Panc1 (cell line): ENCODE results near the gene RSPRY1. TPM values are rescaled to one million over a fixed set of nuclear protein-coding genes. Genes with fewer than 3 reads are reported as not detected.

Experiments
- ATAC-seq: fragments of 200-7000 bp; cut with Tn5 transposase; 2 replicates; pipeline ENCODE4 v1.9.1; 2020; ENCODE audit warnings: mild to moderate bottlenecking, moderate library complexity
- BruUV-seq: library from RNA; stranded (reverse); fragments of 400-500 nt; replicated peaks from 2 replicates; lab custom pipeline; 2021; lab: Mats Ljungman, UMichigan
- CTCF ChIA-PET: fragments of 300-600 bp; sonication (Branson Sonifier 250); formaldehyde crosslinking; loops from one replicate; lab custom pipeline; 2022; ENCODE audit warnings: antibody characterized with exemption; lab: Charles Lee
- POLR2A ChIA-PET: fragments of 300-600 bp; sonication (Branson Sonifier 250); formaldehyde crosslinking; loops from one replicate; lab custom pipeline; 2022; ENCODE audit warnings: antibody characterized with exemption; lab: Charles Lee
- DNase-seq: peaks from one replicate; pipeline ENCODE4 v3.0.0-alpha.2; 2010; ENCODE audit warnings: low read depth, low spot score
- H3K27ac ChIP-seq: 2 replicates; pipeline ENCODE4 v1.5.1; 2011; ENCODE audit warnings: mild to moderate bottlenecking, low read length, inconsistent platforms
- H3K27me3 ChIP-seq: fragments of 200-500 bp; sonication (Bioruptor generic); 2 replicates; pipeline ENCODE4 v1.6.0; 2014; ENCODE audit warnings: low read length, inconsistent platforms; ENCODE audit not compliant: control insufficient read depth, insufficient read depth
- H3K36me3 ChIP-seq: fragments of 200-500 bp; sonication (Bioruptor generic); 2 replicates; pipeline ENCODE4 v1.5.1; 2014; ENCODE audit warnings: inconsistent platforms, mild to moderate bottlenecking, low read length, moderate library complexity; ENCODE audit not compliant: control insufficient read depth, insufficient read depth
- H3K4me1 ChIP-seq: 2 replicates; pipeline ENCODE4 v1.5.1; 2011; ENCODE audit warnings: inconsistent platforms, mild to moderate bottlenecking, low read length, moderate library complexity; ENCODE audit not compliant: control insufficient read depth, insufficient read depth
- H3K4me3 ChIP-seq, 2 experiments: 2 replicates each; pipeline ENCODE4 v1.5.1; 2011 to 2012; ENCODE audit warnings: low read depth in 2 of 2, low read length in 2 of 2, mild to moderate bottlenecking in 2 of 2, inconsistent platforms in 1 of 2, moderate library complexity in 1 of 2
- H3K9me3 ChIP-seq: fragments of 200-500 bp; sonication (Bioruptor generic); 2 replicates; pipeline ENCODE4 v1.5.1; 2014; ENCODE audit warnings: low read depth, mild to moderate bottlenecking, inconsistent platforms, low read length, moderate library complexity; ENCODE audit not compliant: control insufficient read depth, insufficient read depth
- POLR2AphosphoS5 ChIP-seq: IDR thresholded peaks from 2 replicates; pipeline ENCODE4 v1.6.1; 2012; ENCODE audit warnings: mild to moderate bottlenecking, low read depth, low read length, moderate library complexity
- SIN3A ChIP-seq: IDR thresholded peaks from 2 replicates; pipeline ENCODE4 v1.6.1; 2012; ENCODE audit warnings: low read depth, mild to moderate bottlenecking, low read length, moderate library complexity, borderline replicate concordance; ENCODE audit not compliant: insufficient read depth
- TCF7L2 ChIP-seq: IDR thresholded peaks from 2 replicates; pipeline ENCODE4 v1.6.1; 2011; ENCODE audit warnings: mild to moderate bottlenecking, low read depth, low read length, inconsistent platforms
- in situ Hi-C: cut with HindIII; loops from 2 replicates; pipeline ENCODE4 v1.10.0; 2016; ENCODE audit warnings: low sequenced_read_pairs, low pct_unique_long_range_greater_than_20kb
- intact Hi-C: fragments of 100-400 bp; cut with micrococcal nuclease; formaldehyde crosslinking; loops from one replicate; pipeline ENCODE4 v1.10.0; 2022; ENCODE audit not compliant: unreplicated experiment
- total RNA-seq: library from RNA; stranded (reverse); gene quantifications from one replicate; pipeline ENCODE4 v1.2.1, GENCODE V29; 2021; ENCODE audit not compliant: unreplicated experiment
- TF ChIP-seq, protein P1 (sequence below), 2 experiments: IDR thresholded peaks; 2 replicates each; pipeline ENCODE4 v1.6.1; 2011 to 2012; ENCODE audit warnings: low read depth in 2 of 2, control low read depth in 1 of 2, low read length in 1 of 2, mild to moderate bottlenecking in 1 of 2, moderate library complexity in 1 of 2; ENCODE audit not compliant: insufficient read depth in 1 of 2
- TF ChIP-seq, protein P2 (sequence below): fragments of 450-650 bp; IDR thresholded peaks from 2 replicates; pipeline ENCODE4 v1.5.1; 2017; ENCODE audit warnings: mild to moderate bottlenecking

The RSPRY1 gene
- total RNA-seq, 1 experiment from 2014 or later: 29.4 TPM

DNA sequence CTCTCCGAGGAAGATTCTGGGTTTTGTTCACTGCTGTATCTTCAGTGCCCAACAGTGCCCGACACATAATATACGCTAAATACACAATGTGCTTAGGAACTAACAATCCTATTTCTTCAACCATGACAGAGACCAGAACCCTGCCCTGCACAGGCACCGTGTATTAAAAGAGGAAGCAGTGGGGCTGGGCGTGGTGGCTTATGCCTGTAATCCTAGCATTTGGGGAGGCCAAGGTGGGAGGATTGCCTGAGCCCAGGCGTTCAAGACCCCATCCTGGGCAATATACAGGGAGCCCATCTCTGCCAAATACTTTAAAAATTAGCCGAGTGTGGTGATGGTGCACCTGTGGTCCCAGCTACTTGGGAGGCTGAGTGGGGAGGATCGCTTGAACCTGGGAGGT, 78.3 kb downstream of the RSPRY1 start:
- POLR2A ChIA-PET: no interaction called here

DNA sequence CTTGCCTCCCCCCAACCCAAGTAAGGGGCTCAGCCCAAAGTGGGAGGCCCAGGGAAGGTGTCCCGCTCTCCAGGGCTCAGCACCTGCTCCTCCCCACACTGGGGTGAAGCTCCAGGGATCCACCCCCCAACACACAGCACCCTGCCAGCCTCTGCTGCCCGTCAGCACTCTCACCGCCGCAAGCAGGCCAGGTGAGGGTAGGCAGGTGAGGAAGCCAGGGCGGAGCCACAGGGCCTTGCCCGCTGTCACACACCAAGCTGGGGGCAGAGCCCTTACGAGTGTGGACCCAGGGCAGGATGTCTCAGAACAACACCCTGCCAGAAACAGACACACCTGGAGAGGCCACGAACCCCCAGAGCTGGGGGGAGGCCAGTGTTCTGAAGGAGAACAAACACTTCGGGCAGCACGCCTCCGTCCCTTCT, 78.8 kb downstream of the RSPRY1 start:
- DNase-seq: no peak
- POLR2A ChIA-PET: no interaction called here
- BruUV-seq: no TSS peak
- Histone ChIP-seq H3K27me3 (no peaks in the 10 kb centered on the region), H3K4me3 (no peak overlapping the region), H3K4me1 (peaks cover 6% of the 10 kb centered on the region), H3K9me3 (no peaks in the 10 kb centered on the region), H3K36me3 (no peaks in the 10 kb centered on the region), H3K27ac (no peak overlapping the region)
- in situ Hi-C loops (no loop called here), intact Hi-C loops (no loop called here)
- TF ChIP-seq POLR2AphosphoS5 (no peak), TCF7L2 (no peak), SIN3A (no peak)
- TF ChIP-seq, protein P1, sequence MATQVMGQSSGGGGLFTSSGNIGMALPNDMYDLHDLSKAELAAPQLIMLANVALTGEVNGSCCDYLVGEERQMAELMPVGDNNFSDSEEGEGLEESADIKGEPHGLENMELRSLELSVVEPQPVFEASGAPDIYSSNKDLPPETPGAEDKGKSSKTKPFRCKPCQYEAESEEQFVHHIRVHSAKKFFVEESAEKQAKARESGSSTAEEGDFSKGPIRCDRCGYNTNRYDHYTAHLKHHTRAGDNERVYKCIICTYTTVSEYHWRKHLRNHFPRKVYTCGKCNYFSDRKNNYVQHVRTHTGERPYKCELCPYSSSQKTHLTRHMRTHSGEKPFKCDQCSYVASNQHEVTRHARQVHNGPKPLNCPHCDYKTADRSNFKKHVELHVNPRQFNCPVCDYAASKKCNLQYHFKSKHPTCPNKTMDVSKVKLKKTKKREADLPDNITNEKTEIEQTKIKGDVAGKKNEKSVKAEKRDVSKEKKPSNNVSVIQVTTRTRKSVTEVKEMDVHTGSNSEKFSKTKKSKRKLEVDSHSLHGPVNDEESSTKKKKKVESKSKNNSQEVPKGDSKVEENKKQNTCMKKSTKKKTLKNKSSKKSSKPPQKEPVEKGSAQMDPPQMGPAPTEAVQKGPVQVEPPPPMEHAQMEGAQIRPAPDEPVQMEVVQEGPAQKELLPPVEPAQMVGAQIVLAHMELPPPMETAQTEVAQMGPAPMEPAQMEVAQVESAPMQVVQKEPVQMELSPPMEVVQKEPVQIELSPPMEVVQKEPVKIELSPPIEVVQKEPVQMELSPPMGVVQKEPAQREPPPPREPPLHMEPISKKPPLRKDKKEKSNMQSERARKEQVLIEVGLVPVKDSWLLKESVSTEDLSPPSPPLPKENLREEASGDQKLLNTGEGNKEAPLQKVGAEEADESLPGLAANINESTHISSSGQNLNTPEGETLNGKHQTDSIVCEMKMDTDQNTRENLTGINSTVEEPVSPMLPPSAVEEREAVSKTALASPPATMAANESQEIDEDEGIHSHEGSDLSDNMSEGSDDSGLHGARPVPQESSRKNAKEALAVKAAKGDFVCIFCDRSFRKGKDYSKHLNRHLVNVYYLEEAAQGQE (IDR thresholded peaks at IDR 0.05; ENCODE audit: insufficient read depth in 1 of 2, low read depth in 2 of 2, low read length in 1 of 2): no peak
- TF ChIP-seq, protein P2, sequence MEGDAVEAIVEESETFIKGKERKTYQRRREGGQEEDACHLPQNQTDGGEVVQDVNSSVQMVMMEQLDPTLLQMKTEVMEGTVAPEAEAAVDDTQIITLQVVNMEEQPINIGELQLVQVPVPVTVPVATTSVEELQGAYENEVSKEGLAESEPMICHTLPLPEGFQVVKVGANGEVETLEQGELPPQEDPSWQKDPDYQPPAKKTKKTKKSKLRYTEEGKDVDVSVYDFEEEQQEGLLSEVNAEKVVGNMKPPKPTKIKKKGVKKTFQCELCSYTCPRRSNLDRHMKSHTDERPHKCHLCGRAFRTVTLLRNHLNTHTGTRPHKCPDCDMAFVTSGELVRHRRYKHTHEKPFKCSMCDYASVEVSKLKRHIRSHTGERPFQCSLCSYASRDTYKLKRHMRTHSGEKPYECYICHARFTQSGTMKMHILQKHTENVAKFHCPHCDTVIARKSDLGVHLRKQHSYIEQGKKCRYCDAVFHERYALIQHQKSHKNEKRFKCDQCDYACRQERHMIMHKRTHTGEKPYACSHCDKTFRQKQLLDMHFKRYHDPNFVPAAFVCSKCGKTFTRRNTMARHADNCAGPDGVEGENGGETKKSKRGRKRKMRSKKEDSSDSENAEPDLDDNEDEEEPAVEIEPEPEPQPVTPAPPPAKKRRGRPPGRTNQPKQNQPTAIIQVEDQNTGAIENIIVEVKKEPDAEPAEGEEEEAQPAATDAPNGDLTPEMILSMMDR: no peak
- ATAC-seq: no peak
- CTCF ChIA-PET: no interaction called here

More for the DNA sequence above, 78.3 kb downstream of the RSPRY1 start:
- BruUV-seq: no TSS peak
- H3K4me1 ChIP-seq: peaks cover 6% of the 10 kb centered on the region
- H3K4me3 ChIP-seq: no peak overlapping the region
- no peak overlapping the region for H3K27ac ChIP-seq
- ATAC-seq (no peak), DNase-seq (no peak)
- intact Hi-C loops (no loop called here), in situ Hi-C loops (no loop called here)
- H3K9me3 ChIP-seq: no peaks in the 10 kb centered on the region
- no peaks in the 10 kb centered on the region for H3K27me3 ChIP-seq
- CTCF ChIA-PET: no interaction called here
- H3K36me3 ChIP-seq: no peaks in the 10 kb centered on the region
- TF ChIP-seq, protein P2: no peak
- TF ChIP-seq POLR2AphosphoS5 (no peak), TCF7L2 (no peak), SIN3A (no peak)
- TF ChIP-seq, protein P1 (IDR thresholded peaks at IDR 0.05; ENCODE audit: insufficient read depth in 1 of 2, low read depth in 2 of 2, low read length in 1 of 2): no peak
